Upper lobe of right lung (tissue), 1 donor: Measurements from ENCODE around the gene CYB5D1. TPM values are rescaled to one million over a fixed set of nuclear protein-coding genes. Genes with fewer than 3 reads are reported as not detected.
A peak's percentile ranks its signal among the peaks of the same experiment; 100 is the strongest.
"Not testable (repeated sequence)": the region's sequence is repeated elsewhere in the genome, so short reads cannot be mapped to it uniquely, and the experiment has no call there.

Experiments used
- ATAC-seq: fragments of 200-7000 bp; cut with Tn5 transposase; one replicate; pipeline ENCODE4 v1.9.1; 2020; ENCODE audit warnings: mild to moderate bottlenecking, moderate library complexity
- DNase-seq: peaks from one replicate; pipeline ENCODE4 v3.0.0-alpha.2; 2020
- H3K27ac ChIP-seq: fragments of 200-600 bp; one replicate; pipeline ENCODE4 v1.8.0; 2022
- H3K27me3 ChIP-seq: fragments of 200-600 bp; one replicate; pipeline ENCODE4 v1.8.0; 2022; ENCODE audit warnings: mild to moderate bottlenecking
- H3K36me3 ChIP-seq: fragments of 200-600 bp; one replicate; pipeline ENCODE4 v1.8.0; 2022
- H3K4me1 ChIP-seq: fragments of 200-600 bp; one replicate; pipeline ENCODE4 v1.8.0; 2022
- H3K4me3 ChIP-seq: fragments of 200-600 bp; one replicate; pipeline ENCODE4 v1.8.0; 2022; ENCODE audit warnings: mild to moderate bottlenecking
- H3K9me3 ChIP-seq: fragments of 200-600 bp; one replicate; pipeline ENCODE4 v1.8.0; 2022
- CTCF ChIP-seq: fragments of 200-600 bp; IDR thresholded peaks from one replicate; pipeline ENCODE4 v1.8.0; 2022; ENCODE audit warnings: antibody characterized with exemption
- intact Hi-C: fragments of 100-400 bp; cut with DNase I; formaldehyde crosslinking; loops from one replicate; pipeline ENCODE4 v1.11.0; 2022
- long read RNA-seq: library from polyadenylated mRNA; unstranded; transcript quantifications from one replicate; pipeline ENCODE4 v2.0.0, GENCODE V29; 2021
- total RNA-seq: library from RNA; stranded (reverse); fragmentation: NEBNext Ultra II Directional; extraction: Animal tissue kit (Norgen Biotek cat#: 25700); gene quantifications from one replicate; pipeline ENCODE4 v1.2.1, GENCODE V29; 2021
- donor health status: DM: no; HTN: yes; CAD: no; lungs with severe emphysema.

The CYB5D1 gene
- 7.2 TPM for total RNA-seq
- long read RNA-seq, transcript CYB5D1-201 (4 exons, 3,509 nt), result major isoform, 5 of 5 reads
- long read RNA-seq, partial matches to known transcripts, result 0 of 5 reads
- long read RNA-seq, other reads (novel, unspliced or antisense), result 0 of 5 reads

GRCh38 chr17:7857713-7858521 is at the start of gene CYB5D1:
CYB5D1 (plus strand) TSS chr17:7858003; CDS start chr17:7858135, 132 bp downstream.
- H3K27me3 ChIP-seq, result no peaks in the 10 kb centered on the region
- TF ChIP-seq CTCF, result no peak
- H3K36me3 ChIP-seq, result peaks cover 13% of the 10 kb centered on the region
- intact Hi-C loops, result no loop called here
- H3K4me1 ChIP-seq, result peaks cover 26% of the 10 kb centered on the region
- H3K9me3 ChIP-seq, result no peaks in the 10 kb centered on the region
- ATAC-seq, result peak; percentile 69
- peak within 1 kb of the TSS; percentile 89 for H3K27ac ChIP-seq
- DNase-seq, result peak; percentile 91
- peak within 1 kb of the TSS; percentile 73 for H3K4me3 ChIP-seq

- TF ChIP-seq CTCF, result no peak
- Histone ChIP-seq H3K36me3 (no peaks in the 10 kb centered on the region), H3K4me1 (no peaks in the 10 kb centered on the region), H3K27me3 (no peaks in the 10 kb centered on the region), H3K9me3 (no peaks in the 10 kb centered on the region), H3K27ac (no peak overlapping the region), H3K4me3 (no peak overlapping the region)
- peak; percentile 28 for ATAC-seq
- intact Hi-C loops, result no loop called here
- DNase-seq, result no peak
Measured at GRCh38 chr17:7809086-7809790, 48.6 kb upstream of the CYB5D1 start.

- ATAC-seq, H3K9me3 ChIP-seq, H3K4me3 ChIP-seq, DNase-seq, H3K27ac ChIP-seq, intact Hi-C loops, H3K4me1 ChIP-seq, H3K27me3 ChIP-seq, H3K36me3 ChIP-seq: not testable (repeated sequence)
Measured at GRCh38 chr17:7809791-7810343, 47.9 kb upstream of the CYB5D1 start.

- DNase-seq (no peak), ATAC-seq (no peak)
- TF ChIP-seq CTCF, result no peak
- no peaks in the 10 kb centered on the region for H3K4me1 ChIP-seq
- no peaks in the 10 kb centered on the region for H3K9me3 ChIP-seq
- intact Hi-C loops, result no loop called here
- no peak overlapping the region for H3K4me3 ChIP-seq
- no peaks in the 10 kb centered on the region for H3K27me3 ChIP-seq
- no peaks in the 10 kb centered on the region for H3K36me3 ChIP-seq
- H3K27ac ChIP-seq, result no peak overlapping the region
Measured at GRCh38 chr17:7811251-7811650, 46.6 kb upstream of the CYB5D1 start.

- no peak for TF ChIP-seq CTCF
- DNase-seq (no peak), ATAC-seq (no peak)
- intact Hi-C loops, result no loop called here
- Histone ChIP-seq H3K27ac (no peak overlapping the region), H3K4me1 (no peaks in the 10 kb centered on the region), H3K4me3 (no peak overlapping the region), H3K9me3 (no peaks in the 10 kb centered on the region), H3K36me3 (no peaks in the 10 kb centered on the region), H3K27me3 (no peaks in the 10 kb centered on the region)
Measured at GRCh38 chr17:7814969-7815368, 42.8 kb upstream of the CYB5D1 start.
